Activated naive CD8-positive, alpha-beta T cell (primary cell): ENCODE results near the gene DENND5B.
"Not testable (repeated sequence)": the region's sequence is repeated elsewhere in the genome, so short reads cannot be mapped to it uniquely, and the experiment has no call there.

Experiments used
- H3K27ac Mint-ChIP-seq: one replicate; pipeline ENCODE4 v1.8.0; 2021; ENCODE audit warnings: mixed read lengths
- H3K27me3 Mint-ChIP-seq: one replicate; pipeline ENCODE4 v1.8.0; 2021; ENCODE audit warnings: mixed read lengths
- H3K36me3 Mint-ChIP-seq: one replicate; pipeline ENCODE4 v1.8.0; 2021; ENCODE audit warnings: mixed read lengths
- H3K4me1 Mint-ChIP-seq: one replicate; pipeline ENCODE4 v1.8.0; 2021; ENCODE audit warnings: low read depth, mixed read lengths
- H3K4me3 Mint-ChIP-seq: one replicate; pipeline ENCODE4 v1.8.0; 2021; ENCODE audit warnings: mild to moderate bottlenecking, mixed read lengths
- H3K9me3 Mint-ChIP-seq: one replicate; pipeline ENCODE4 v1.8.0; 2021; ENCODE audit warnings: low read depth, mixed read lengths

The DENND5B gene

GRCh38 chr12:31582155-31582554, 8.8 kb downstream of the DENND5B start:
- no peaks in the 10 kb centered on the region for H3K9me3 Mint-ChIP-seq
- peaks cover 5% of the 10 kb centered on the region for H3K27me3 Mint-ChIP-seq
- H3K4me1 Mint-ChIP-seq: no peaks in the 10 kb centered on the region
- peaks cover 2% of the 10 kb centered on the region for H3K36me3 Mint-ChIP-seq
- H3K4me3 Mint-ChIP-seq: no peak overlapping the region
- no peak overlapping the region for H3K27ac Mint-ChIP-seq

DNA sequence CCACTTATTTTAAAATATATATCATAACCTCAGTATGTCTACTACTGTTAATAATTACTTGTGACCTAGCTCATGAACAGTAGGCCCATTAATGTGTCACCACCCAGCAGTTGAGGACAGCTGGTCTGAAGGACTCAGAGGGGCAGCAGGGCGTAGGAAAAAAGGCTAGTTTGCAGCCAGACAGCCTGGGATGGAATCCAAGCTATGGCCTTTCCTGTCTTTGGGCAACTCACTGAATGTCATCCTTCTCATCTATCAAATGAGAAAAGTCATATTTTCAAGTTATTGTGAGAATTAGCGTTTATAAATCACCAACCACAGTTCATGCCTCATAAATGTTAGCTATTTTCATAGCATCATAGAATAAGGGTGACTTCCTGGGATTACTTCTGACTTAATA, 12.3 kb downstream of the DENND5B start:
- H3K36me3 Mint-ChIP-seq: no peaks in the 10 kb centered on the region
- no peaks in the 10 kb centered on the region for H3K9me3 Mint-ChIP-seq
- H3K27ac Mint-ChIP-seq: no peak overlapping the region
- H3K4me3 Mint-ChIP-seq: no peak overlapping the region
- H3K4me1 Mint-ChIP-seq: no peaks in the 10 kb centered on the region
- H3K27me3 Mint-ChIP-seq: peaks cover 4% of the 10 kb centered on the region

DNA sequence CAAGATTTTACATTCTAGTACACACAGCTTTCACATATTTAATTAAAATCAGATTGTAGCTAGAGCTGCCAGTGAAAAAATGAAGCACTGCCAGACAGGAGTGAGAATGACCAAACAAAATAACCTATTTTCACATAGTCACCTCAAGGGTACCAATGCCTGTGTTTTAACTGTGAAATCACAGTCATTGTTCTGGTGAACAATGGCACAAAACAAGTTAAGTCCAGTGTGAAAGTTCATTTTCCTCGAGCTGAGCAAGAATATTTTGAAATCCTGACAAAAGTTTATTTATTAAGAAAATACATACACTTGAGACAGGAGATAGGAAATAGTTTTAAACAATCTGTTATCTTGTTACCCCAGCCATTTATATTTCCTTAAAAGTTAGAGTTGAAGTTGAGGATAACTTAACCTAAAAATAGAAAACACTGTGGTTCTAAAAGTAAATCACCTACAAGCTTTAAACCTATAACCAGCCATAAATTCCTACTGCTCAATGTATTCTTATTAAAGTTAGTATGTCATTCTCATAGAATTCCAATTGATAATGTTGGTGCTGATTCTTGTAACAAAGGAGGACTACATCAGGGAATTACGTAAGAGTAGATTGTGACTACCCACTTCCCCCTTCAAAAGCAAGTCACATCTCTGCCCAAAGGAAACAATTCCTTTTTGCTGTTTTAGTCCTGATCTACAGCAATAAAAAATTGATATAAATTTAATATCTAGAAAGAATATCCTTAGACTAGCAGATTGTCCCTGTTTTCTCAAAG, 15.9 kb downstream of the DENND5B start:
- Mint-ChIP-seq H3K4me1 (no peaks in the 10 kb centered on the region), H3K27me3 (peaks cover 3% of the 10 kb centered on the region), H3K36me3 (no peaks in the 10 kb centered on the region), H3K27ac (no peak overlapping the region), H3K4me3 (no peak overlapping the region), H3K9me3 (no peaks in the 10 kb centered on the region)

GRCh38 chr12:31574367-31574766, 16.6 kb downstream of the DENND5B start:
- not testable (repeated sequence) for H3K36me3 Mint-ChIP-seq, H3K4me3 Mint-ChIP-seq, H3K9me3 Mint-ChIP-seq, H3K27me3 Mint-ChIP-seq, H3K27ac Mint-ChIP-seq, H3K4me1 Mint-ChIP-seq

DNA sequence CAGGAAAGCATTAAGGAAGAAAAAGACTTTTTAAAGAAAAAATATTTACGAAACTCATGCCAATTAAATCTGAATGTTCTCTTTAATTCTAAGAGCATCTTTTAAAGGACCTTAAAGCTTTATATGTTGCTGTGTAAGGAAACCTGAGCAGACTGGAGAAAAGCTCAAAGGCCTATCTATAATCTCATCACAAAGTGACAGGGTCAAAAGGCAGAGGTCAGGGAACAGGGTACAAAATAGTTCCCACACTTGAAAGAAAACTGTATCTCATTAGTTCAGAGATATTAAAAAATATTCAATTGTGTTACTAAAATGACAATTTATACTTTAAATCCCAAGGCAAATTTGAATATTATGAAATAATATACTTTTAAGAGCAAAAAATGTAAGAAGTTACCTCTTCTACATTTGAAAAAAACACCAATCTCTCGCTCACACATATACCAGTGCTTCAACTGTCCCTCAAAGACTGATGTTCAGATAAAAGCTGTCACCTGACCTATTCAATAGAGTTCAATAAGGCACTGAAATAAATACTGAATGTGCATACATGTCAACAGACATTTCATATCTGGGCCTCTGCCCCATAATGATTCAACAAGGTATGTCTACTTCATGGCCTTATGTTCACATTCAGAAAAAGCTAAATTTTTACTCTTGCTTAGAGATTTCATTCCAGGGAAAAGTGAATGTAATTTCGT, 17.9 kb downstream of the DENND5B start:
- H3K36me3 Mint-ChIP-seq: no peaks in the 10 kb centered on the region
- H3K4me1 Mint-ChIP-seq: no peaks in the 10 kb centered on the region
- H3K9me3 Mint-ChIP-seq: no peaks in the 10 kb centered on the region
- H3K27ac Mint-ChIP-seq: no peak overlapping the region
- H3K27me3 Mint-ChIP-seq: peaks cover 3% of the 10 kb centered on the region
- no peak overlapping the region for H3K4me3 Mint-ChIP-seq

DNA sequence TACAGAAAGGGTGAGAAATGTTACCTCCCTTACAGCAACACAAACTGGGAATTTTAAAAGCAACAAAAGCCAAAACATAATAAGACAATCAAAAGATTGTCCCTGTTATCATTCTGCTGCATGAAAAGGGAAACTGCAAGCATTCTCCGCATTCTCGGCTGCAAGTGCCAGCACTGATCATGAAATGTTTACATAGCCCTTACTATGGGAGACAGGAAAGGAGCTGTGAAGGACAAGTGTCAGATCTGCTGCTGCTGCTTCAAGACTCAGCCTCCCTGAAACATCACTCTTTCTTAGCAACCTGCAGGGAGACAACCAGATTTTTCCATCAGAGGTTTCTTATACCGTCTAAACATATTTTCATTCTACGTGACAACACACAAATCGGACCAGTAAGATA, 20.1 kb downstream of the DENND5B start:
- Mint-ChIP-seq H3K4me1 (no peaks in the 10 kb centered on the region), H3K27me3 (peaks cover 3% of the 10 kb centered on the region), H3K36me3 (no peaks in the 10 kb centered on the region), H3K9me3 (no peaks in the 10 kb centered on the region), H3K27ac (no peak overlapping the region), H3K4me3 (no peak overlapping the region)

GRCh38 chr12:31569517-31569916, 21.4 kb downstream of the DENND5B start:
- H3K4me3 Mint-ChIP-seq, H3K4me1 Mint-ChIP-seq, H3K9me3 Mint-ChIP-seq: not testable (repeated sequence)

GRCh38 chr12:31568498-31568897, 22.4 kb downstream of the DENND5B start:
- Mint-ChIP-seq H3K4me3 (no peak overlapping the region), H3K27me3 (peaks cover 3% of the 10 kb centered on the region), H3K9me3 (no peaks in the 10 kb centered on the region), H3K36me3 (no peaks in the 10 kb centered on the region), H3K4me1 (no peaks in the 10 kb centered on the region), H3K27ac (no peak overlapping the region)

More at GRCh38 chr12:31569517-31569916, 21.4 kb downstream of the DENND5B start:
- not testable (repeated sequence) for H3K27me3 Mint-ChIP-seq, H3K27ac Mint-ChIP-seq, H3K36me3 Mint-ChIP-seq

DNA sequence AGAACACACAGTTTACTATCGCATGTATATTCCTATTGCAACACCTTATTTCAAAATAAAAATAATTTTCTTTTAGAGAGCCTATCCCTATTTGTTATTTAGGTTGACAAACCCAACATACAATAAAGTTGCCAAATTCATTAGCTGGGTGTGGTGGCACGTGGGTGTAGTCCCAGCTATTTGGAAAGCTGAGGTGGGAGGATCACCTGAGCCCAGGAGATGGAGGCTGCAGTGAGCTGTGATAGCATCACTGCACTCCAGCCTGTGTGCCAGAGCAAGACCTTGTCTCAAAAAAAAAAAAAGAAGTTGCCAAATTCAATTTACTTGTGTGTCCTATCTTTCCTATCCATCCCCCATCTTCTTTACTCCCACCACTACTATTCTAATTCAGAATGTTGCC, 23.9 kb downstream of the DENND5B start:
- Mint-ChIP-seq H3K4me1 (no peaks in the 10 kb centered on the region), H3K4me3 (no peak overlapping the region), H3K9me3 (no peaks in the 10 kb centered on the region), H3K27me3 (peaks cover 3% of the 10 kb centered on the region), H3K36me3 (no peaks in the 10 kb centered on the region), H3K27ac (no peak overlapping the region)

DNA sequence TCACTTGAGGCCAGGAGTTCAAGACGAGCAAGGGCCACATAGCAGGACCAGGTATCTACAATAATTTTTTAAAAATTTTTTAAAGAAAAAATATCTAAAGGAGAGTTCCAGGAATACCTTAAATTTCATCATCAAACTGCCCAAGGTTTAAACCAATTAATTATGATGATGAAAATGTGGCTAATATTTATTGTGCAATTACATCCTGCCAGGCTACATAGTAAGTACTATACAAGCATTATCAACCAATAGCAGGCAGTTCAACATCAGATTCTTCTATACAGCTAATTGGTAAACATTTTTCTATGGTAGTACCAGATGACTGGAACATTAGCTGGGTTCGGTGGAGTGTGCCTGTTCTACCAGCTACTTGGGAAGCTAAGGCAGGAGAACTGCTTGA, 24.4 kb downstream of the DENND5B start:
- Mint-ChIP-seq H3K4me1 (no peaks in the 10 kb centered on the region), H3K9me3 (no peaks in the 10 kb centered on the region), H3K27me3 (peaks cover 3% of the 10 kb centered on the region), H3K27ac (no peak overlapping the region), H3K36me3 (no peaks in the 10 kb centered on the region), H3K4me3 (no peak overlapping the region)

DNA sequence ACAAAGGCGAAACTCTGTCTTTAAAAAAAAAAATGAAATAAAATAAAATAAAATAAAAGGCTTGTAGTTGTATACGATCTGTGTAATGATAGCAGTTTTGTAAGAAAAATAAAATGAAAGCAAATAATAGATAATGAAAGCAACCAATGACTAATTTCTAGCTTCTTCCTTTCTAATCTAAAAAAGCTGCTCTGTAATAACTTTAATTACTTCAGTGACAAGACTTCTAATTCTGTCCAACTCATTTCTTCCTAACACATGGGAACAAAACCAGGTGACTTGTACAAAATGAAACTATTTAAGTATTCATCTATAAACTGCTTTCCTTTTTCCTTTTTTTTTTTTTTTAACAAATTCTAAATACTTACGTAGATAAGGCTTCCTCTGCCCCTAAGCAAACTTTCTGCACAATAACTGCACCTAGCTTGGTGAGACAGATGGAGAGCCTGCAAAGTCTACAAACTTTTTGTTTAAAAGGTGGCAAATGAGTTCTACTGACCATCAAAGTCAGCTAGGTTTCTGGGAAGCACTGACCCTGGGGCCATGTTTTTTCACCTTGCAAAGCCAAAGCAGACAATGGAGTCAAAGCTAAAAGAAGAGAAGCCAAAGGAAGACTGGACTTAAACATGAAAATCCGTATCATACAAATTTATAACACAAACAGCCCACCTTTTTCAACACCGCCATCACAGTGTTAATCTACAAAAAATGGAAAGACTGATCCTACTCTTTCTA, 28.2 kb downstream of the DENND5B start:
- Mint-ChIP-seq H3K9me3 (no peaks in the 10 kb centered on the region), H3K4me3 (no peak overlapping the region), H3K27me3 (peaks cover 11% of the 10 kb centered on the region), H3K36me3 (no peaks in the 10 kb centered on the region), H3K4me1 (no peaks in the 10 kb centered on the region), H3K27ac (no peak overlapping the region)

DNA sequence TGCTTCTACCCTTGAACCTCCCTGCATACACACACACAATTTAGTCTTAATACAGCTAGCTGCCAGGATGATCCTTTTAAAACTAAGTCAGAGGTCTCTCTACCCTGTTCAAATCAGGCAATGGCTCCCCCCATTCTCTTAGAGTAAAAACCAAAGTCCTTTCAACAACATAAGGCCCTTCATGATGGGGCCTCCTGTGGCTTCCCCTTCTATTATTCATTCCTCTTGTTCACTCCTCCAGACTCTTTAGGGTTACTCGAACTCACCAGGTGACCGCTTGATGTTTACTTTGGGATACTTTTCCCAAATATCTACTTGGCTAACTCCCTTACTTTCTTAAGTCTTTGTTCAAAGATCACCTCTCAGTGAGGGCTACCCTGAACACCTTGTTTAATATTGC, 30.4 kb downstream of the DENND5B start:
- no peaks in the 10 kb centered on the region for H3K9me3 Mint-ChIP-seq
- H3K4me1 Mint-ChIP-seq: no peaks in the 10 kb centered on the region
- H3K36me3 Mint-ChIP-seq: no peaks in the 10 kb centered on the region
- H3K4me3 Mint-ChIP-seq: no peak overlapping the region
- H3K27me3 Mint-ChIP-seq: peaks cover 13% of the 10 kb centered on the region
- no peak overlapping the region for H3K27ac Mint-ChIP-seq

DNA sequence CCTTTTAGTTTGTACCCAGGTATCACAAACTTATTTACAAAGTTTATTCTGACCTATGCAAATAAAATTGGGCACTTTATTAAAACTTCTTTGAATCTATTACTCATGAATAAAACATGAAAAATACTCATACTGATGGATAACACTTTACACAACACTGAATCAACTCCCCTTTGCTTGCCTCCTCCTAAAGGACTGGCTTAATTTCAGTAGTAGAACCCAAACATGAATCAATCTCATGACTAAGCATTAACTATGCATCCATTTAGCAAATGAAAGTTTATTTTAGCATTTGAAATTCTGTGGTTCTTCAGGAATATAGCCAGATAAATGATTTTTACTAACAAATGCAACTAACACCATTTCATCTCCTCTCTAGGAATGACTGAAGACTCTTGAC, 32.4 kb downstream of the DENND5B start:
- peaks cover 4% of the 10 kb centered on the region for H3K9me3 Mint-ChIP-seq
- no peak overlapping the region for H3K4me3 Mint-ChIP-seq
- no peak overlapping the region for H3K27ac Mint-ChIP-seq
- no peaks in the 10 kb centered on the region for H3K36me3 Mint-ChIP-seq
- H3K4me1 Mint-ChIP-seq: no peaks in the 10 kb centered on the region
- peaks cover 13% of the 10 kb centered on the region for H3K27me3 Mint-ChIP-seq

- Mint-ChIP-seq H3K36me3 (no peaks in the 10 kb centered on the region), H3K27ac (no peak overlapping the region), H3K27me3 (peaks cover 16% of the 10 kb centered on the region), H3K4me3 (no peak overlapping the region), H3K9me3 (peaks cover 4% of the 10 kb centered on the region), H3K4me1 (no peaks in the 10 kb centered on the region)
Measured at GRCh38 chr12:31557707-31558106, 33.2 kb downstream of the DENND5B start.

- H3K27ac Mint-ChIP-seq, H3K4me1 Mint-ChIP-seq, H3K4me3 Mint-ChIP-seq, H3K36me3 Mint-ChIP-seq, H3K9me3 Mint-ChIP-seq: not testable (repeated sequence)
- peaks cover 16% of the 10 kb centered on the region for H3K27me3 Mint-ChIP-seq
Measured at GRCh38 chr12:31555466-31555865, 35.5 kb downstream of the DENND5B start.
